ENCODE measurements around the gene MAN1C1.

The MAN1C1 gene

GRCh38 chr1:25800703-25801377 lies 184.2 kb downstream of the MAN1C1 start:
- no peak overlapping the region for H3K27ac ChIP-seq
- no peaks in the 10 kb centered on the region for H3K27me3 ChIP-seq (ENCODE audit: insufficient read depth, low read depth)
- H3K36me3 ChIP-seq (ENCODE audit: insufficient read depth), result no peaks in the 10 kb centered on the region
- TF ChIP-seq CTCF (conservative IDR thresholded peaks at IDR 0.05; ENCODE audit: low read depth, low read length), result no peak
- no peak overlapping the region for H3K4me3 ChIP-seq (IDR thresholded peaks at IDR 0.05; ENCODE audit: insufficient read depth, low read depth, low read length)
- peak overlapping the region; percentile 41; the same call in 1 of the 2 replicates for H3K9ac ChIP-seq
- no peak overlapping the region for H2AFZ ChIP-seq (ENCODE audit: low read depth)
- H3K4me1 ChIP-seq (ENCODE audit: low read depth, poor library complexity, severe bottlenecking), result peaks cover 81% of the 10 kb centered on the region
- no peaks in the 10 kb centered on the region for H3K79me2 ChIP-seq (ENCODE audit: insufficient read depth, low read depth)
- H3K4me2 ChIP-seq, result peak overlapping the region; percentile 72
- no peaks in the 10 kb centered on the region for H4K20me1 ChIP-seq (ENCODE audit: insufficient read depth)

- Histone ChIP-seq H4K20me1 (ENCODE audit: insufficient read depth) (no peaks in the 10 kb centered on the region), H3K27me3 (ENCODE audit: insufficient read depth, low read depth) (no peaks in the 10 kb centered on the region), H3K27ac (no peak overlapping the region), H3K36me3 (ENCODE audit: insufficient read depth) (no peaks in the 10 kb centered on the region), H3K9ac (no peak overlapping the region), H3K4me2 (peak overlapping the region; percentile 44), H3K4me3 (IDR thresholded peaks at IDR 0.05; ENCODE audit: insufficient read depth, low read depth, low read length) (no peak overlapping the region), H2AFZ (ENCODE audit: low read depth) (no peak overlapping the region), H3K4me1 (ENCODE audit: low read depth, poor library complexity, severe bottlenecking) (peaks cover 60% of the 10 kb centered on the region), H3K79me2 (ENCODE audit: insufficient read depth, low read depth) (no peaks in the 10 kb centered on the region)
- TF ChIP-seq CTCF (conservative IDR thresholded peaks at IDR 0.05; ENCODE audit: low read depth, low read length), result peak; percentile 39; the same call in 1 of the 2 replicates
Measured at GRCh38 chr1:25802915-25803314, 186.3 kb downstream of the MAN1C1 start.

- H3K9ac ChIP-seq, result no peak overlapping the region
- TF ChIP-seq CTCF (conservative IDR thresholded peaks at IDR 0.05; ENCODE audit: low read depth, low read length), result no peak
- no peak overlapping the region for H3K4me3 ChIP-seq (IDR thresholded peaks at IDR 0.05; ENCODE audit: insufficient read depth, low read depth, low read length)
- H3K36me3 ChIP-seq (ENCODE audit: insufficient read depth), result no peaks in the 10 kb centered on the region
- no peaks in the 10 kb centered on the region for H3K27me3 ChIP-seq (ENCODE audit: insufficient read depth, low read depth)
- H2AFZ ChIP-seq (ENCODE audit: low read depth), result no peak overlapping the region
- no peak overlapping the region for H3K27ac ChIP-seq
- peaks cover 55% of the 10 kb centered on the region for H3K4me1 ChIP-seq (ENCODE audit: low read depth, poor library complexity, severe bottlenecking)
- no peaks in the 10 kb centered on the region for H4K20me1 ChIP-seq (ENCODE audit: insufficient read depth)
- peak overlapping the region; percentile 44 for H3K4me2 ChIP-seq
- no peaks in the 10 kb centered on the region for H3K79me2 ChIP-seq (ENCODE audit: insufficient read depth, low read depth)
Measured at GRCh38 chr1:25803368-25803767, 186.8 kb downstream of the MAN1C1 start.

GRCh38 chr1:25804244-25804963 lies 187.8 kb downstream of the MAN1C1 start:
- Histone ChIP-seq H3K79me2 (ENCODE audit: insufficient read depth, low read depth) (no peaks in the 10 kb centered on the region), H3K36me3 (ENCODE audit: insufficient read depth) (no peaks in the 10 kb centered on the region), H3K4me2 (peak overlapping the region; percentile 44; the same call in 1 of the 2 replicates), H4K20me1 (ENCODE audit: insufficient read depth) (no peaks in the 10 kb centered on the region), H3K4me1 (ENCODE audit: low read depth, poor library complexity, severe bottlenecking) (peaks cover 45% of the 10 kb centered on the region), H3K27ac (no peak overlapping the region), H3K9ac (no peak overlapping the region), H2AFZ (ENCODE audit: low read depth) (no peak overlapping the region), H3K4me3 (IDR thresholded peaks at IDR 0.05; ENCODE audit: insufficient read depth, low read depth, low read length) (no peak overlapping the region), H3K27me3 (ENCODE audit: insufficient read depth, low read depth) (no peaks in the 10 kb centered on the region)
- no peak for TF ChIP-seq CTCF (conservative IDR thresholded peaks at IDR 0.05; ENCODE audit: low read depth, low read length)
